ENCODE measurements around the gene KIF26B.

The KIF26B gene

DNA sequence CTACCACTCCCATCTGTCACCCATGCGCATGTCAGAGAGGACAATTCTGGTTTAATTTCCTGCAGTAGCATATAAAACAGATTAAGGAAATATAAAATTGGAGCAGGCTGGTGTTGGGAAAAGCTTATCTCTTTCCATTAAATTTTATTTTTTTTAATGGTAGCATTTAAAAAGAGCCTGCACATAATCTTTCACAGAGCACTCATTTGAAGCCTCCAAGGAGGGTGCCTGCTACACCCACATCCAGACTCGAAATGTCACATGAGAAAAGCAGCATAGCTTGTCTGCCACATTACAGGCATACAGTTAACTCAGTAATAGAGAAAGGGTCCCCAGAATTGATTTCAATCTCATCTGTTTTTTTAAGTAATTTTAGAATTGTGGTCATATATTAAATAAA, 599.0 kb downstream of the KIF26B start:
- no peak for DNase-seq (ENCODE audit: low read depth)

- DNase-seq (ENCODE audit: low read depth) = no peak
Measured at GRCh38 chr1:245754463-245754961, 599.7 kb downstream of the KIF26B start.

Data from activated T-helper 1 cell treated with Interleukin-2 at 50 U/mL for 16 hours (primary cell).